ENCODE measurements around the gene CHST4.
"Not testable (repeated sequence)": the region's sequence is repeated elsewhere in the genome, so short reads cannot be mapped to it uniquely, and the experiment has no call there.

Gene CHST4

GRCh38 chr16:71572497-71573116 is 46.4 kb downstream of the CHST4 start:
- no peak for DNase-seq

GRCh38 chr16:71573387-71574094 is 47.3 kb downstream of the CHST4 start:
- no peak for DNase-seq

DNA sequence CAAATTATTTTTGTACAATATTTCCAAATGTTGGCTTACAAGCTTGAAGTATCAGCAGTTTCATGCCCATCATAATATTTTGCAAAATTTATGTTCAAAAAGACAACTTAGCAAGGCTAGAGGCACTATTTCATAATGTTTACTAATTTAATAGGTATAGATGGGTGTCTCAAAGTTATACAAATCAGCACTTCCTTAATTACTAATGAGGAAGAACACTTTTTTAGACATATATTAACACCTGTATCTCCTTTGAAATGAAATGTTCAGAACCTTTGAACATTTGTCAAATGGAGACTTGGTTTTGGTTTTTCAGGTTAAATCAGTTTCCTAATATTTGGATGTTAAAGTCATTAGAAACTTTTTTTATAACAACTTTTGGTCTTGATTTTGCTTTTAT is 48.5 kb downstream of the CHST4 start:
- no peak for DNase-seq

DNA sequence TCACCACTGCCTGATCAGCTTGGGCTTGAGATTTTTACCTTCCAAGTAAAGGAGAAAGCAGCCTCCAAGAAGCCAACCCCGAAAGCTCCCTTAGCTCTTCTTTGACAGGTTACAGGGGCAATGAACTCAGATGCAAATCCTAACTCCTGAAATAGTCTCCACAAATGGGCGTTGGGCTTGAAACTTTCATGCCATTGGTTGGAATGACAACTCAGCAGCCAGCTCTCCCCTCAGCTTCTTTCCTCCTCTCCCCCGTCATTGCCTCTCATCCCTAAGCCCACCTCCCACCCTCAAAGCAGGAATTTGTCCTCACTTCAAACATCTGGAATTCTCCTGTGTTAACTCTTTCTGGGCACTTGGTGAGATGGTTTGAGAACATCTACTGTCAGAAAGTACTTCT is 50.7 kb downstream of the CHST4 start, which contains the start of gene TAT:
TAT (minus strand) TSS at position 122 of the 400 bp plus-strand sequence. CDS start 677 bp downstream, outside the sequence.
- DNase-seq = no peak

- not testable (repeated sequence) for DNase-seq
These were observed 56.3 kb downstream of the CHST4 start for GRCh38 chr16:71582553-71582848.

- no peak for DNase-seq
These were observed 58.5 kb downstream of the CHST4 start for GRCh38 chr16:71584543-71585317.

- no peak for DNase-seq
These were observed 59.1 kb downstream of the CHST4 start for GRCh38 chr16:71585318-71585703.

All from NCI-H345 (cell line).